T-helper 22 cell (primary cell): ENCODE results near the gene SNRPD2.
"Not testable (repeated sequence)": the region's sequence is repeated elsewhere in the genome, so short reads cannot be mapped to it uniquely, and the experiment has no call there.

ENCODE experiments used
- DNase-seq: peaks from one replicate; pipeline ENCODE4 v3.0.0-alpha.2; 2020; ENCODE audit warnings: low read depth

SNRPD2 gene

DNA sequence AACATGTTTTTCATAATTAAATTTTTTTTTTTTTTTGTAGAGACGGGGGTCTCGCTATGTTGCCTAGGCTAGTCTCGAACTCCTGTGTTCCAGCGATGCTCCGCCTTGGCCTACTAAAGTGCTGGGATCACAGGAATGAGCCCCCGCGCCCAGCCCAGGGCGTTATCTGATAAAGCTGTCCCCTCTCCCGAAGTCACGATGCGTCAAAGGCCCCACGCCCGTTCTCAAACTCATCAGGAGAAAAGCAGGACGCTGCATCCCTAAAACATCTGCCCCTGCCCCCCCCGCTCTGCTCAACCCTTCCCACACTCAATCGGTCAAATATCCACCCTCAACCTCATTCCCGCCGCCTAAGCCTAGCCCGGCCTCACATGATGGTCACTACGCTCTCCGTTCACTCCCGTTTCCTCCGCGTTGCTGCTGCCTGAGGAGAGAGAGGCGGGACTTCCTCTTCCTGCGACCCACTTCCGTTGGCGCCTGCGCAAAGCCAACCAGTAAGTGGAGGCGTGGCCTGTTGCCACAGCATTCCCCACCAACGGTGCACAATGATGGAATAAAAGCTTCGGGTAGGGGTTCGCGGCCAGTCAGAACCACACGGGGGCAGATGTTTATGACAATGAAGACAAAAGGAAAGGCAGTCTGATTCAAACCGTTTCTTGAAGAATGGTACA lies at the start of gene SNRPD2:
TSS of gene SNRPD2 (minus strand) at position 438 of the 671 bp plus-strand sequence. CDS start at position 373, 65 bp downstream.
- DNase-seq, result peak; percentile 81

DNA sequence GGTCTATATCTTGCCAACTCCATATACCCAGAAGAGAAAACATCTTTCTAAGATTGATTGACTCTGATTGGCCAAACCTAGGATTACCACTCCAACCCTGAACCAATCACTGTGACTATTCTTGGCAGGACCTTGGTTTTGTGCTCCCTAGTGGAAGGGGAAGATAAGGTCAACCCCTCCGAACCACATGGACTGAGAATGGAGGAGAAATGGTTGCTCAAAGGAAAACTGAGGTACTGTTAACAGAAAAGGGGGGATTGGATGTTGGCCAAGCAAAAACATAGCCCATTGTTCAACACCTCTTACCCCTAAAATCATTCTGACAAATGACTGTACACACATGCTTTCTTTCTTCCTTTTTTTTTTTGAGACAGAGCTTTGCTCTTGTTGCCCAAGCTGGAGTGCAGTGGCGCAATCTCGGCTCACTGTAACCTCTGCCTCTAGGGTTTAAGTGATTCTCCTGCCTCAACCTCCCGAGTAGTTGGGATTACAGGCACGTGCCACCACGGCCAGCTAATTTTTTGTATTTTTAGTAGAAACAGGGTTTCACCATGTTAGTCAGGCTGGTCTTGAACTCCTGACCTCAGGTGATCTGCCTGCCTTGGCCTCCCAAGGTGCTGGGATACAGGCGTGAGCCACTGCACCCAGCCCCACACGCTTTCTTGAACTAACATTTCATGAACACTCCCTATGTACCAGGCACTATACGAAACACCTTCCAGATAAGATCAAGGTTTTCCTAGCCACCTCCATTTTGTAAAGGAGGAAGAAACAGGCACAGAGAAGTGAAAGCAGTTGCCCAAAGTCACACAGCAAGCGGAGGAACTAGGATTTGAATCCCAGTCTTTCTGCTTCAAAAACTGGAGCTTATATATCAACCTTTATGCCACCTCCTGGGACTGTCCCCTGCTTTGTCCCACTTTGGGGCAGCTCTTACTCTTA lies 48.0 kb upstream of the SNRPD2 start:
- DNase-seq, result no peak

- no peak for DNase-seq
Measured at GRCh38 chr19:45733160-45733810, 41.5 kb upstream of the SNRPD2 start, which contains the start of gene MEIOSIN. TSS of gene MEIOSIN (plus strand) at chr19:45733439. CDS start at chr19:45735377, 1,938 bp downstream.

- peak; percentile 94 for DNase-seq
Measured at GRCh38 chr19:45730368-45731288, 38.9 kb upstream of the SNRPD2 start, which contains the start of gene FBXO46. TSS of gene FBXO46 (minus strand) at chr19:45730896. CDS start at chr19:45713495, 17,401 bp downstream.

GRCh38 chr19:45729800-45730290 lies 38.1 kb upstream of the SNRPD2 start:
- no peak for DNase-seq

- not testable (repeated sequence) for DNase-seq
Measured at GRCh38 chr19:45728683-45729082, 36.9 kb upstream of the SNRPD2 start.

GRCh38 chr19:45720065-45720464 lies 28.3 kb upstream of the SNRPD2 start:
- DNase-seq, result not testable (repeated sequence)

GRCh38 chr19:45717983-45718650 lies 26.4 kb upstream of the SNRPD2 start:
- no peak for DNase-seq

DNA sequence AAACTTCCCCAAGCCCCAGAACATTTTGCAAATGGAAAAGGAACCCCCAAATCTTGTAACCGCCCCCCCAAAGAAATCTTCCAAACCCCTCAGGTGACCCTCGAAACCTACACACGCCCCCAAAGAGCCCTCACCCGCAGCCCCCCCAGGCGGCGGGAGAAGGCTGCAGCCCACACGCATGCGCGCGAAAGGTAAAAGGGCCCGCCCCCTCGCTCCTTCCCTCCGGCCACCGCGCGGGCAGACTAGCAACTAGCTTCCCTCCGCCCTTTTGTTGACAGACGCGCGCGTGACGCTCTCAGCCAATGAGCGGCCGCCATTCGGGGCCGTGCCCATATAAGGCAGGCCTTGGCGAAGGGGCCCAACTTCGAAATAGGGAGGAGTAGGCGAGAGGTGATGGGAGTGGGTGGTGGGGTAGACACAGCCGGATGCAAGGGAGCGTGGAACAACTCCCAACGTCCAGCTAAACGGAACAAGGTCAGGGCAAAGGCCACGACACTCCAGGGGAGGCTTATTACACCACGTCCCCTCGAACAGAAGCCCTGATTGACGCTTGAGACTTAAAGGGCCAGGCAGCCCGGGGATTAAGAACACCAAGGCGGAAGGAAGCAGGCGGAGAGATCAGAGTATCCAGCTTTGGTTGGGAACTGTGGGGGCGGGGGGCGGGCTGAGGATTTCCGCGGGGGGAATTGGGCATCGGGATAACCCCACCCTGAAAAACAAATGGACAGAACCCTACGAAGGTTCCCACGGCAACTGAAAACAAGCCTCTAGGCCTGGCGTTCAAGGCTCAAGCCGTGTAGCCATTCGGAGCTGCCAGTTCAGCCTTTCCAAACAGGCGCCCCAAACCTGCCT lies 25.6 kb upstream of the SNRPD2 start:
- DNase-seq, result peak; percentile 98

GRCh38 chr19:45716359-45717130 lies 24.8 kb upstream of the SNRPD2 start:
- no peak for DNase-seq

- DNase-seq, result no peak
Measured at GRCh38 chr19:45715139-45715538, 23.4 kb upstream of the SNRPD2 start.

DNA sequence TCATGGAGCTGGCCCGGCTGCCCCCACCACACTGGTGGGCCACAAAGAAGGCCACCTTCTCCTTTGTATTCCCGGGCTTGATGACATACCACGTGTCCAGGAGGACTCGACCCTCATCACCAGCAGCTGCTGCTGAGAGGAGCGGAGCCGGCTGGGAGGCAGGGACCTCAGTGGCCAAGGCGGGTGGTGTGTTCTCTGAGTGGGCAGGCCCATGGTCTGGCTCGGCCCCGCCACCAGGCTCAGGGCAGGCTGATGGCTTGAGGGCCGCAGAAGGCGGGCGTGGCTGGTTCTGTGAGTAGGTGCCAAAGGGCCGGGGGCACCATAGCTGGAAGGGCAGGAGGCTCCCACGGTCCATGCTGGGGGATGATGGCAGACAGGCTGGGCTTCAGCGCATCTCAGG lies 21.4 kb upstream of the SNRPD2 start:
- no peak for DNase-seq

DNA sequence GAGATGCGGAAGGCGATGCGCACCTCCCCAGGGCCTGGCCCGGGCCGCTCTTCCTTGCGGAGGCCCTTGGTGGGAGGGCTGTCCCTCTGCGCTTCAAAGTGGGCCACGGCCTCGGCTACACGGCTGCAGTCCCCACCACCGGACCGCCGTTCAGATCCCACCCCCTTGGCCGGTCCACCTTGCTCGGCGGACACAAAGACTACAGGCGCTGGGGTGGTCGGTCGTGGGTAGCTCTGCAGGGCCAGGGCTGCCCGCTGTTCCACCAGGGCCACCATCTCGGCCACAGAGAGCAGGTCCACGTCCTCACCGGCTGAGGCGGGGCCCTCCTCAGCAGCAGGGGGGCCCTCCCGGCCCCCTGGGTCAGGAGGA lies 20.9 kb upstream of the SNRPD2 start:
- no peak for DNase-seq

DNA sequence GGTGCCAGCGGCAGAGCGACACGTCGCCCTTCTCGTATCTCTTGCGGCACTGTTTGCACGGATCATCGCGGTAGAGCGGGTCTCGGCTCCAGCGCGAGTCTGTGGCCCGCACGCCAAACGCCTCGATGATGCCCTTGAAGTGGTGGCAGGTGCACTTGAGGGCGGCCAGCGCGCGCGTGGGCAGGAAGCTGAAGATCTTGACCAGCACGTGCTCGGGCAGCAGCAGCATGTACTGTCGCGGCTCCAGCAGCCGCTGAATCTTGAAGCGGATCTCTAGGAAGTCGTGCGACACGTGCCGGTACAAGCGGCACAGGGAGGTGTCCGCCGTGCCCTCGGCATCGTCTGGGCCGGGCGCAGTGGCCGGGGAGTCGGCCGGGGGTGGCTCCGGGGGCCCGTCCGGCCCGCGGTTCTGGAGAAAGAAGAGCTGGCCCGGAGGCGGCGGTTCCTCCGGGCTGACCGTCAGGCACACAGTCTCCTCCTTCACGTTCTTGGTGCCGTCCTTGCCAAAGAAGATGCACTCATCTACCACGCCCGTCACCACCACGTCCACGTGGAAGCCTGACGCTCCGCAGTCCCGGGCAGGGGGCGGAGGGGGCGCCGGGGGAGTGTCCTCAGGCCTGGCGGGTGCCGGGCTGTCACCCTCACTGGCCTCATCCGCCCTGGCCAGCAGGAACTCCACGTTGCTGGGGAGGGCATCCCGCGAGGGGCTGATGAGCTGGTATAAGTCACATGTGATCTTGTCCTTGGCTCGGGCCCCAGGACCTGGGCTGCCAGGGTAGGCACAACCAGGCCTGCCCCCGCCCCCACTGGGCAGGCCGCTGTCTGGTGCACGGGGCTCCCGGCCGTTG lies 20.3 kb upstream of the SNRPD2 start:
- no peak for DNase-seq

DNA sequence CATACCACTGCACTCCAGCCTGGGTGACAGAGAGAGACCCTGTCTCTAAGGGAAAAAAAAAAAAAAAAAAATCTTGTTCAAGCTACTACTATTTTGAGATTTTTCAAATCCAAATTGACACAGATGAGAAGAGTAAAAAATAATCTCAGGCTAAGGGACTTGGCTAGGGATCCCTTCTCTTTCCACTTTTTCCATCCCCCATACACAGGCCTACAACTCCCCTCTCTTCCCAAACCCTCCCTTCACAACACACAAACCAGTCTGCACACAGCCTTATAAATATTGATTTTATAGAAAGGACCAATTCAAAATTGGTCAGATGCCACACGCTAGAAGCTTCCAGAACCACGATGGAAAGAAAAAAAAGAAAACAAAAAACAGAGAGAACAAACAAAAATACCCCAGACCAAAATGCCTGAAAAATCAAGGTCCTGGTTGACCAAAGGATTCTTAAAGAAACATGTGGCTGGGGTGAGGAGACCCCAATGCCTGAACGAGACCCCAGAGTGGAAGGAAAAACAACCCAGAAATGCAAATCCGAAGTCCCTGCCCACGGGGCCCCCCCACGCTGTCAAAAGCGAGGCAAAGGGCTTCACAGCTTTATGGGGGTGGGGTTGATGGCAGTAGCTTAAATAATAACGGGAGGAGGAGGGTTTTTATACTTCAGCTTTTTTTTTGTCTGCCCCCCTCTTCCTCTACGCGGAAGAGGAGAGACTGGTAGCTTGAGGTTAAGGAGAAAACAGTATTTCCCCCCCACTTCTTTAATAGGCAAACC lies 18.8 kb upstream of the SNRPD2 start:
- DNase-seq, result no peak

- no peak for DNase-seq
Measured at GRCh38 chr19:45705710-45706415, 14.1 kb upstream of the SNRPD2 start.
